HG02943 (cell line): ENCODE results near the gene TMOD1.
"Not testable (repeated sequence)": the region's sequence is repeated elsewhere in the genome, so short reads cannot be mapped to it uniquely, and the experiment has no call there.

Source experiments
- ATAC-seq: cut with Tn5 transposase; IDR thresholded peaks from one replicate; pipeline ENCODE4 v1.9.1; 2021; ENCODE audit warnings: mild to moderate bottlenecking, low read depth, moderate library complexity; ENCODE audit not compliant: unreplicated experiment

TMOD1 gene

GRCh38 chr9:97586909-97587308 lies 85.4 kb downstream of the TMOD1 start:
- not testable (repeated sequence) for ATAC-seq

GRCh38 chr9:97591535-97591934 lies 90.1 kb downstream of the TMOD1 start:
- no peak for ATAC-seq

- no peak for ATAC-seq
Observed at GRCh38 chr9:97592126-97592525, 90.7 kb downstream of the TMOD1 start.

- ATAC-seq: no peak
Observed at GRCh38 chr9:97593960-97594359, 92.5 kb downstream of the TMOD1 start.

GRCh38 chr9:97594381-97594921 lies 93.0 kb downstream of the TMOD1 start:
- no peak for ATAC-seq

- no peak for ATAC-seq
Observed at GRCh38 chr9:97596906-97597305, 95.4 kb downstream of the TMOD1 start.

GRCh38 chr9:97598461-97599288 lies 97.2 kb downstream of the TMOD1 start:
- peak; percentile 76 for ATAC-seq

- no peak for ATAC-seq
Observed at GRCh38 chr9:97599314-97599846, 97.9 kb downstream of the TMOD1 start.

- ATAC-seq: no peak
Observed at GRCh38 chr9:97600531-97601227, 99.2 kb downstream of the TMOD1 start.

GRCh38 chr9:97601228-97601898 lies 99.9 kb downstream of the TMOD1 start:
- no peak for ATAC-seq

GRCh38 chr9:97602430-97602829 lies 101.0 kb downstream of the TMOD1 start:
- ATAC-seq: no peak

GRCh38 chr9:97604901-97605645 lies 103.6 kb downstream of the TMOD1 start:
- no peak for ATAC-seq

- no peak for ATAC-seq
Observed at GRCh38 chr9:97615439-97616072, 114.1 kb downstream of the TMOD1 start.

GRCh38 chr9:97617939-97618416 lies 116.5 kb downstream of the TMOD1 start:
- ATAC-seq: no peak

- not testable (repeated sequence) for ATAC-seq
Observed at GRCh38 chr9:97620063-97620462, 118.6 kb downstream of the TMOD1 start.

GRCh38 chr9:97622483-97622882 lies 121.0 kb downstream of the TMOD1 start:
- ATAC-seq: not testable (repeated sequence)

GRCh38 chr9:97623946-97624345 lies 122.5 kb downstream of the TMOD1 start:
- ATAC-seq: no peak

- no peak for ATAC-seq
Observed at GRCh38 chr9:97625620-97626019, 124.2 kb downstream of the TMOD1 start.

GRCh38 chr9:97627624-97628023 lies 126.2 kb downstream of the TMOD1 start:
- no peak for ATAC-seq
